ENCODE data around the gene DSN1.

- no peak for TF ChIP-seq CTCF (IDR thresholded peaks at IDR 0.05)
- TF ChIP-seq POLR2A (IDR thresholded peaks at IDR 0.05), result no peak
These were observed 17.1 kb downstream of the DSN1 start for GRCh38 chr20:36756496-36756895.

All from body of pancreas (tissue), 4 donors.